Liver (tissue), 9 donors: ENCODE data around the gene GAS6. TPM values are rescaled to one million over a fixed set of nuclear protein-coding genes. Genes with fewer than 3 reads are reported as not detected.

Experiments
- DNase-seq: peaks from one replicate; pipeline ENCODE4 v3.0.0-alpha.2; 2017; ENCODE audit warnings: low spot score
- H3K27ac ChIP-seq, 2 donors: one replicate each; pipeline ENCODE4 v1.7.0; 2013; ENCODE audit warnings: inconsistent platforms in 2 of 2, low read length in 2 of 2, control low read depth in 1 of 2, low read depth in 1 of 2, mild to moderate bottlenecking in 1 of 2
- H3K27me3 ChIP-seq, 4 donors: one replicate each; pipeline versions ENCODE4 v1.6.1 to v1.7.0; 2013; ENCODE audit warnings: low read length in 3 of 4, inconsistent platforms in 1 of 4, mild to moderate bottlenecking in 1 of 4, moderate library complexity in 1 of 4; ENCODE audit not compliant: control insufficient read depth in 4 of 4, insufficient read depth in 4 of 4
- H3K36me3 ChIP-seq, 4 donors: one replicate each; pipeline versions ENCODE4 v1.6.1 to v1.7.0; 2013; ENCODE audit warnings: low read length in 3 of 4, mild to moderate bottlenecking in 3 of 4, low read depth in 1 of 4, moderate library complexity in 1 of 4; ENCODE audit not compliant: control insufficient read depth in 4 of 4, insufficient read depth in 3 of 4
- H3K4me1 ChIP-seq, 4 donors: one replicate each; pipeline versions ENCODE4 v1.6.1 to v1.7.0; 2013; ENCODE audit warnings: low read length in 3 of 4, mild to moderate bottlenecking in 3 of 4, moderate library complexity in 1 of 4; ENCODE audit not compliant: control insufficient read depth in 4 of 4, insufficient read depth in 4 of 4
- H3K4me3 ChIP-seq, 3 donors: one replicate each; pipeline versions ENCODE4 v1.6.1 to v1.7.0; 2013; ENCODE audit warnings: low read length in 3 of 3, control low read depth in 1 of 3, low read depth in 1 of 3, mild to moderate bottlenecking in 1 of 3
- H3K9ac ChIP-seq, 2 donors: one replicate each; pipeline ENCODE4 v1.7.0; 2013; ENCODE audit warnings: low read length in 2 of 2, mild to moderate bottlenecking in 2 of 2, moderate library complexity in 2 of 2, control low read depth in 1 of 2, low read depth in 1 of 2
- H3K9me3 ChIP-seq, 4 donors: one replicate each; pipeline versions ENCODE4 v1.6.1 to v1.7.0; 2013; ENCODE audit warnings: low read length in 3 of 4; ENCODE audit not compliant: control insufficient read depth in 4 of 4
- EGR1 ChIP-seq, 2 donors: IDR thresholded peaks; 2 replicates each; pipeline ENCODE4 v1.6.1; 2016 to 2018; ENCODE audit warnings: antibody characterized with exemption in 2 of 2, low read depth in 2 of 2
- FOXA1 ChIP-seq: IDR thresholded peaks from 2 replicates; pipeline ENCODE4 v1.6.1; 2016; ENCODE audit warnings: antibody characterized with exemption
- HNF4A ChIP-seq, 2 donors: conservative IDR thresholded peaks; 2 replicates each; pipeline ENCODE4 v1.6.1; 2016; ENCODE audit warnings: antibody characterized with exemption in 2 of 2, mild to moderate bottlenecking in 2 of 2
- HNF4G ChIP-seq: IDR thresholded peaks from 2 replicates; pipeline ENCODE4 v1.6.1; 2016; ENCODE audit warnings: antibody characterized with exemption
- MAX ChIP-seq: IDR thresholded peaks from 2 replicates; pipeline ENCODE4 v1.6.1; 2016; ENCODE audit warnings: antibody characterized with exemption
- NR2F2 ChIP-seq: IDR thresholded peaks from 2 replicates; pipeline ENCODE4 v1.6.1; 2016; ENCODE audit warnings: antibody characterized with exemption
- RAD21 ChIP-seq, 2 donors: IDR thresholded peaks; 2 replicates each; pipeline ENCODE4 v1.6.1; 2016; ENCODE audit warnings: antibody characterized with exemption in 2 of 2, mild to moderate bottlenecking in 2 of 2
- REST ChIP-seq: IDR thresholded peaks from 2 replicates; pipeline ENCODE4 v1.6.1; 2016; ENCODE audit warnings: antibody characterized with exemption, mild to moderate bottlenecking
- RXRA ChIP-seq, 2 donors: IDR thresholded peaks; 2 replicates each; pipeline ENCODE4 v1.6.1; 2017 to 2018; ENCODE audit warnings: antibody characterized with exemption in 2 of 2, mild to moderate bottlenecking in 1 of 2
- SP1 ChIP-seq: IDR thresholded peaks from 2 replicates; pipeline ENCODE4 v1.6.1; 2018; ENCODE audit warnings: antibody characterized with exemption, mild to moderate bottlenecking
- TAF1 ChIP-seq: conservative IDR thresholded peaks from 2 replicates; pipeline ENCODE4 v1.6.1; 2016; ENCODE audit warnings: antibody characterized with exemption, mild to moderate bottlenecking
- YY1 ChIP-seq: IDR thresholded peaks from 2 replicates; pipeline ENCODE4 v1.6.1; 2016; ENCODE audit warnings: antibody characterized with exemption, mild to moderate bottlenecking
- WGBS: extraction: QIAGEN DNeasy Blood & Tissue Kit; methylation state at CpG from one replicate; pipeline ENCODE4 v1.1.7; 2013; 5-methylcytosine and 5-hydroxymethylcytosine counted together
- polyA plus RNA-seq, 2 donors: library from polyadenylated mRNA; stranded (reverse) in 1 of 2; unstranded in 1 of 2; fragments of 200-250 nt in 1 of 2; fragments of >200 nt in 1 of 2; fragmentation: Nextera tagmentation in 1 of 2; extraction: Ambion mirVana in 1 of 2; gene quantifications; one replicate each; pipeline versions ENCODE4 v1.2.1 to v1.2.3, GENCODE V29; 2013 to 2015
- total RNA-seq, 2 donors: library from RNA; depleted of rRNA; stranded (reverse); fragments of >200 nt; gene quantifications; one replicate each; pipeline ENCODE4 v1.2.3, GENCODE V29; 2014
- TF ChIP-seq, protein P1 (sequence below): fragments of 150-350 bp; IDR thresholded peaks from 2 replicates; pipeline ENCODE4 v1.5.1; 2017; ENCODE audit warnings: improper control_type of control experiment, low read depth, low read length; ENCODE audit not compliant: missing input control
- TF ChIP-seq, protein P2 (sequence below): IDR thresholded peaks from 2 replicates; pipeline ENCODE4 v1.6.1; 2016; ENCODE audit warnings: antibody characterized with exemption
- donor health status: healthy.
- donor health status: healthy.
- donor health status: healthy.
- donor health status: healthy.
- donor health status: healthy.

The GAS6 gene
- total and polyA plus RNA-seq, 4 donors = 2.5 to 30.2 (median 9.1) TPM

DNA sequence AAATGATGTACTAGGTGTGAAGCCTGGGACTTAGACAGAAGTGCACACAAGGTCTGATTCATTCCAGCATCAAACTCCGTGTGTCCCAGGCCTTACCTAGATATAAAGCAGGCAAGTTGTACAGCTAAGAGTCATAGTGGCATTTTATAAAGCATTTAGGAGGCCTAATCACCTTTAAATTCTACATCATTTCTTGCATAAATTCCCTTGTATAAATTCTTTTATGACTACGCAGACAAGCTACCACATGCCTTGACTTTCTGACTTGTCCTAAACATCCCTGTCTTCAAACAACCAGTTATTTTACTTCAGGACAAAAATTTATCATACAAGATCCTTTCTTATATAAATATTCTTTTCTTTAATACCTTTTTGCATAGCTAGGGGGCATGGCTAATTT lies 82.3 kb downstream of the GAS6 start:
- Histone ChIP-seq H3K36me3 (no peaks in the 10 kb centered on the region), H3K4me3 (no peak overlapping the region), H3K27ac (no peak overlapping the region), H3K9ac (no peak overlapping the region), H3K4me1 (no peaks in the 10 kb centered on the region), H3K9me3 (peaks cover 0 to 2% (median 0%) of the 10 kb centered on the region in 4 donors), H3K27me3 (peaks cover 0 to 13% (median 0%) of the 10 kb centered on the region in 4 donors)
- WGBS = 88% methylated on average over 2 of the region's 2 CpGs
- TF ChIP-seq EGR1 (IDR thresholded peaks at IDR 0.05; ENCODE audit: low read depth in 2 of 2) (no peak), RXRA (IDR thresholded peaks at IDR 0.05) (no peak), HNF4A (conservative IDR thresholded peaks at IDR 0.05) (no peak)
- no peak for DNase-seq

DNA sequence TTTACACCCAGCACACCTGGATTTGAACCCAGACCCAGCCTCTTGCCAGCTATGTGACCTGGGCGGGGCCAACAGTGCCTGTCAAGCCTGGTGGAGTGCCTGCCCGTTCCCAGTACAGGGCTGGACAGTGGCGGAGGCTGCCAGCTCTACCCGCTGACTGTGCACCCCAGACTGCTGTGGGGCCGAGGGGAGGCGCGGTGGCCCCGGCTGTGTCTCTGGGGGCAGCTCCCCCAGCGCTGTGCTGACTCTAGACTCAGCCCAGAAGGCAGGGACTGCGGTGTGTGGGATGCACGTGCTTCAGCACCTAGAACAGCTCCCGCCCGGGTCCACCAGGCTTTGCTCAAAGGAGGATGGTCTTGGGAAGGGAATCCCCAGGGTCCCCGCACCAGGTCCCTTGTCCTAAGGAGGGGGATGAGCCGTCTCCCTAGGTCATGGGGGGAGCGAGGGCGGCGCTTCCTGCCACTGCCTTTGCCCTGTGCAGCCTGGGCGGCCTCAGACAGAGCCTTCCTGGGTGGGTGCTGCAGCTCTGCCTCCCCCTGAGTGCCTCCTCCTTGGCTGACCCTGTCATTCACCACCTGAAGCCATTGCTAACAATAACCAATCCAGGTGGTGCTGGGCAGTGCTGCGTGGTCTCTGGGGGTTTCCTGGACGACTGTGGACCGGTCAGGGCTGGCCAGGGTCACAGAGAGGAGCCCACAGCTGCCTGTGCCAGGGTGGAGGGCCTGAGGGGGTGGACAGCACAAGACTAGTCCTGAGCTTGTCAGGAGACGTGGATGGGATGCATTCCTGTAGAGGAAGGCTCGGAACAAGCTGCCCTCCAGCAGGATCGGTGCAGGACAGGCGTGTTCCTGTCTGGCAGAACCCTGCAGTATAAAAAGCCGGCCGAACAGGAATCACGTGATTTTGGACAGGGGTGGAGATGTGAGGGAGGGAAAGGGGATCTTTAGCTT lies 86.3 kb downstream of the GAS6 start:
- no peak for DNase-seq
- H3K36me3 ChIP-seq = no peaks in the 10 kb centered on the region
- H3K9ac ChIP-seq = no peak overlapping the region
- H3K9me3 ChIP-seq = no peaks in the 10 kb centered on the region
- no peak overlapping the region for H3K27ac ChIP-seq
- peak; percentile 61 for TF ChIP-seq REST
- no peak for TF ChIP-seq EGR1 (IDR thresholded peaks at IDR 0.05; ENCODE audit: low read depth in 2 of 2)
- H3K4me3 ChIP-seq = no peak overlapping the region
- peaks cover 0 to 3% (median 1%) of the 10 kb centered on the region in 4 donors for H3K27me3 ChIP-seq
- 40% methylated on average over 29 of the region's 29 CpGs for WGBS
- H3K4me1 ChIP-seq = no peaks in the 10 kb centered on the region

GRCh38 chr13:113776231-113777125 lies 87.4 kb downstream of the GAS6 start:
- H3K9ac ChIP-seq = no peak overlapping the region
- no peaks in the 10 kb centered on the region for H3K36me3 ChIP-seq
- H3K27ac ChIP-seq = no peak overlapping the region
- 73% methylated on average over 35 of the region's 35 CpGs for WGBS
- H3K9me3 ChIP-seq = no peaks in the 10 kb centered on the region
- no peak for DNase-seq
- H3K27me3 ChIP-seq = peaks cover 0 to 3% (median 1%) of the 10 kb centered on the region in 4 donors
- H3K4me3 ChIP-seq = no peak overlapping the region
- no peaks in the 10 kb centered on the region for H3K4me1 ChIP-seq
- no peak for TF ChIP-seq EGR1 (IDR thresholded peaks at IDR 0.05; ENCODE audit: low read depth in 2 of 2)
- TF ChIP-seq HNF4G = no peak
- TF ChIP-seq TAF1 = no peak
- TF ChIP-seq, protein P1, sequence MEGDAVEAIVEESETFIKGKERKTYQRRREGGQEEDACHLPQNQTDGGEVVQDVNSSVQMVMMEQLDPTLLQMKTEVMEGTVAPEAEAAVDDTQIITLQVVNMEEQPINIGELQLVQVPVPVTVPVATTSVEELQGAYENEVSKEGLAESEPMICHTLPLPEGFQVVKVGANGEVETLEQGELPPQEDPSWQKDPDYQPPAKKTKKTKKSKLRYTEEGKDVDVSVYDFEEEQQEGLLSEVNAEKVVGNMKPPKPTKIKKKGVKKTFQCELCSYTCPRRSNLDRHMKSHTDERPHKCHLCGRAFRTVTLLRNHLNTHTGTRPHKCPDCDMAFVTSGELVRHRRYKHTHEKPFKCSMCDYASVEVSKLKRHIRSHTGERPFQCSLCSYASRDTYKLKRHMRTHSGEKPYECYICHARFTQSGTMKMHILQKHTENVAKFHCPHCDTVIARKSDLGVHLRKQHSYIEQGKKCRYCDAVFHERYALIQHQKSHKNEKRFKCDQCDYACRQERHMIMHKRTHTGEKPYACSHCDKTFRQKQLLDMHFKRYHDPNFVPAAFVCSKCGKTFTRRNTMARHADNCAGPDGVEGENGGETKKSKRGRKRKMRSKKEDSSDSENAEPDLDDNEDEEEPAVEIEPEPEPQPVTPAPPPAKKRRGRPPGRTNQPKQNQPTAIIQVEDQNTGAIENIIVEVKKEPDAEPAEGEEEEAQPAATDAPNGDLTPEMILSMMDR = no peak
- TF ChIP-seq REST = no peak
- TF ChIP-seq RAD21 (IDR thresholded peaks at IDR 0.05) = no peak
- TF ChIP-seq, protein P2, sequence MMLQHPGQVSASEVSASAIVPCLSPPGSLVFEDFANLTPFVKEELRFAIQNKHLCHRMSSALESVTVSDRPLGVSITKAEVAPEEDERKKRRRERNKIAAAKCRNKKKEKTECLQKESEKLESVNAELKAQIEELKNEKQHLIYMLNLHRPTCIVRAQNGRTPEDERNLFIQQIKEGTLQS = no peak
- no peak for TF ChIP-seq HNF4A (conservative IDR thresholded peaks at IDR 0.05)
- TF ChIP-seq SP1 = no peak
- no peak for TF ChIP-seq MAX
- no peak for TF ChIP-seq NR2F2
- no peak for TF ChIP-seq FOXA1
- TF ChIP-seq YY1 = no peak
